NT2/D1 (cell line): ENCODE results near the gene PRKG1.

ENCODE experiments used
- YY1 ChIP-seq: IDR thresholded peaks from 2 replicates; pipeline ENCODE4 v1.6.1; 2011; ENCODE audit not compliant: insufficient read length, insufficient read depth
- ZNF274 ChIP-seq: IDR thresholded peaks from 2 replicates; pipeline ENCODE4 v1.6.1; 2011; ENCODE audit warnings: mild to moderate bottlenecking, low read depth, low read length

- TF ChIP-seq ZNF274 (no peak), YY1 (no peak)
Measured at GRCh38 chr10:51881213-51881612, 806.9 kb downstream of the PRKG1 start.
